ENCODE results near the gene COL4A1.

Gene COL4A1

DNA sequence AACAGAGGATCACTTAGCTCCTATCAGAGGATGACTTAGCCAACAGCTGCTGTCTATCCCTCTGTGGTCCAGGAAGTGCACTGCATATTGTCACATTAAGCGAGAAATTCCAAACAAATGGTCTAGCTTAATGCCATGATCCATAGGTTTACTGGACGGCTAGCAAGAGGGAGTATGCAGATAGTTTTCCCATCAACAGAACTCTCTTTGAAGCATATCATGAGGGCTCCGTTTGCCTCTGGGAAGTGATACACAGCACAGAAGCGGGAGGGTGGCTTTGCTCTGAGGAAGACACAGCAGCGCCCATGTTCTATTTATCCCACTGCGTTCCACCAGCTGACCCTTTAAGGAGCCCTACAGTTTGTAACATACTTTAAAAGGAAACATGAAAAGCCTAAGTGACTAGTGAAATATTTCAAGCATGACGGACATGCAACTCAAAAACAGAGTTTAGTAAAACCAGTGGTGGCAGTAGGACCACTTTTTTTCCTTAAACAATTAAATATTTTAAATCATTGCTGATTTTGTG lies 52.7 kb downstream of the COL4A1 start:
- no peak for TF ChIP-seq CTCF (IDR thresholded peaks at IDR 0.05; ENCODE audit: low read depth, low read length, missing control alignments)
- no peak overlapping the region for H3K4me3 ChIP-seq (ENCODE audit: low read depth, low read length)

DNA sequence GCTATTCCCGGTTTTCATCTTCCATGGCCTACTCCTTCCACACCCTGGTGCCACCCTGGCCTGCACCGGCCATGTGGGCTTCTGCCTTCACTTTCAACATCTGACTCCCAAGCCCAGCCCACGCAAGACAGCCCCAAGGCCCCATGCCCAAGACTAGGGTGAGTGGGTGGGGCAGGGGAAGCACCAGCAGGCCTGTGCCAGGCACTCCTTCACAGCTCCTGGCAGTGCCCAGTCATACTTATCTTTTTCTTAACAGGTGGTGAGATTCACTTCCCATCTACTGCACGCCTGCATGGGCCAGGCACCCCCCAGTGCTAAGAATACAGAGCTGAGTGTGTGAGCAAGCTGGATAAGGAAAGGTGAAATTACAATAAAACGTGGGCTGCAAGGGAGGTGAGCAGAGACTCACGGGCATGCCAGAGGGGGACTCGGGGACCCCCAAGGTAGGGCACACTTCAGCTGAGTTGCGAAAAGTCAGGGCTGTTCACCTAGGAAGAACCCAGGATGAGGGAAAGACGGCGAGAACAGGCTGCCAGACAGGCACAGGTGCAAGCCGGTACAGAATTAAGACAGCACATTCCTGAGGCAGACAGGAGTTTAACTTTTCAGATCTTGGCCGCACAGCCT lies 55.7 kb downstream of the COL4A1 start:
- TF ChIP-seq CTCF (IDR thresholded peaks at IDR 0.05; ENCODE audit: low read depth, low read length, missing control alignments) = no peak
- no peak overlapping the region for H3K4me3 ChIP-seq (ENCODE audit: low read depth, low read length)
- DNase-seq (ENCODE audit: low read depth) = no peak

More for the DNA sequence above, 52.7 kb downstream of the COL4A1 start:
- DNase-seq (ENCODE audit: low read depth) = no peak

GRCh38 chr13:110250258-110250891 lies 56.6 kb downstream of the COL4A1 start:
- TF ChIP-seq CTCF (IDR thresholded peaks at IDR 0.05; ENCODE audit: low read depth, low read length, missing control alignments) = no peak
- no peak for DNase-seq (ENCODE audit: low read depth)
- H3K4me3 ChIP-seq (ENCODE audit: low read depth, low read length) = no peak overlapping the region

DNA sequence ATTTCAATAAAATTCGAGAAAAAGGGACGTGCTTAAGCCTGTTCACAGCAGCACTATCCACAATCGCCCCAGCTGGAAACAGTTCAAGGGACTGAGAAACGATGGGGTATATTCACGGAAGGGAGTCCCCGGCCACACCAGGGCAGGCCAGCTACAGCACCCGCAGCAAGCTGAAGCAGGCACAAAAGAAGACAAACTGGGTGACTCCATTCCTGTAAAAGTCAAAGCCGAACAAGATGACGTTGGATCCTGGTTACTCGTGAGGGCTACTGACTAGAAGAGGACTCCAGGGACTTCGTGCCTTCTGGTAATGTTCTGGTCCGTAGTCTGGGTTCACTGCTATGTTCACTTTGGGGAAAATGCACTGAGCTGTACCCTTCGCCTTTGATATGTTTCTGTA lies 57.6 kb downstream of the COL4A1 start:
- DNase-seq (ENCODE audit: low read depth) = no peak
- H3K4me3 ChIP-seq (ENCODE audit: low read depth, low read length) = no peak overlapping the region
- TF ChIP-seq CTCF (IDR thresholded peaks at IDR 0.05; ENCODE audit: low read depth, low read length, missing control alignments) = no peak

DNA sequence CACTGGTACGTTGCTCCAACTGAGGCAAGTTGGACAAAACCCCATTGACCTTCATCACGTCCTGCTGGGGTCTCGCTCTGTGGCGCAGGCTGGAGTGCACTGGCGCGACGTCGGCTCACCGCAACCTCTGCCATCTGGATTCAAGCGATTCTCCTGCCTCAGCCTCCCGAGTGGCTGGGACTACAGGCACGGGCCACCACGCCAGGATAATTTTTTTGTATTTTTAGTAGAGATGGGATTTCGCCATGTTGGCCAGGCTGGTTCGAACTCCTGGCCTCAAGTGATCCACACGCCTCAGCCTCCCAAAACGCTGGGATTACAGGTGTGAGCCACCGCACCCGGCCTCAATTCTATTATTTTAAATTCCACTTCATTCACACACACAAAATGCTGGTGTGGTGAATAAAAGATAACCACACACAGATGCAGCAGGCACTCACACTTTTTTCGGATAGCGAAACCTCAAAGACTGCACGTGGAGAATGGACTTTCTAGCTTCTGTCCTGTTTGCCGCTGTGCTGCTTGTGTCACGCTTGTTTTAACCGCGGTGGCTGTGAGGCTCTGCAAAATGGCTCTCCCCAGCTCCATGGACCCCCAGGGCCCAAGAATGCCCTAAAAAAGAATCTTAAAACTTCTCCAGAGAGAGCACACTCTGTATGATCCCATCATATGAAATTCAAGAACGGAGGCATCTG lies 58.4 kb downstream of the COL4A1 start:
- H3K4me3 ChIP-seq (ENCODE audit: low read depth, low read length) = no peak overlapping the region
- no peak for TF ChIP-seq CTCF (IDR thresholded peaks at IDR 0.05; ENCODE audit: low read depth, low read length, missing control alignments)
- no peak for DNase-seq (ENCODE audit: low read depth)

DNA sequence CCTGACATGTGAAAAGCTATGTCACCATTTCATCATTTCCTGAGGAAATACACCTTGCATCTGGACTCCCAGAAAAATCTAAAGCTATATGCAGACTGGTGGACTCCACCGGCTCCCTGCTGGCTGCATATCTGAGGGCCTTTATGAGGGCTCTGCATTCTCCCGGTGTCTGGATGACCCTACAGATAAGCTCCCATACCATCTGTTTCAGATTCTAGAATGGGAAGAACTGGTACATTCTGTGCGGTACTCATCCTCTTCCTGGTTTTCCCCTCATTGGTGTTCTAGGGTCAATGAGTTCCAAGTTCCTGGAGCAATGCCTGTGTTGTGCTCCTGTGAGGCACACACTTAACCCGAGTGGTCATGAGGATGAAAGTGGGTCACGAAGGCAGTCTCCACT lies 60.4 kb downstream of the COL4A1 start:
- no peak for TF ChIP-seq CTCF (IDR thresholded peaks at IDR 0.05; ENCODE audit: low read depth, low read length, missing control alignments)
- H3K4me3 ChIP-seq (ENCODE audit: low read depth, low read length) = no peak overlapping the region
- DNase-seq (ENCODE audit: low read depth) = no peak

All from GM12864 (cell line).